Neural progenitor cell (in vitro differentiated cells): ENCODE results near the gene KRTAP17-1. TPM values are rescaled to one million over a fixed set of nuclear protein-coding genes. Genes with fewer than 3 reads are reported as not detected.

ENCODE experiments used
- DNase-seq: peaks from one replicate; pipeline ENCODE4 v3.0.0-alpha.2; 2016; ENCODE audit warnings: low spot score
- H2AFZ ChIP-seq: fragments of 200-600 bp; sonication (generic); replicated peaks from 2 replicates; pipeline ENCODE4 v1.6.1; 2016; ENCODE audit warnings: antibody characterized with exemption
- H3F3A ChIP-seq: fragments of 200-600 bp; sonication (generic); 2 replicates; pipeline ENCODE4 v1.6.1; 2016; ENCODE audit warnings: antibody characterized with exemption, low read depth
- H3K27ac ChIP-seq: fragments of 200-600 bp; sonication (generic); 2 replicates; pipeline ENCODE4 v1.5.1; 2016; ENCODE audit warnings: mild to moderate bottlenecking
- H3K27me3 ChIP-seq: fragments of 200-600 bp; sonication (generic); 2 replicates; pipeline ENCODE4 v1.6.1; 2016; ENCODE audit warnings: mild to moderate bottlenecking, moderate library complexity
- H3K36me3 ChIP-seq: fragments of 200-600 bp; sonication (generic); 2 replicates; pipeline ENCODE4 v1.5.1; 2016
- H3K4me1 ChIP-seq: fragments of 200-600 bp; sonication (generic); 2 replicates; pipeline ENCODE4 v1.6.1; 2016; ENCODE audit warnings: mixed run types
- H3K4me2 ChIP-seq: fragments of 200-600 bp; sonication (generic); 2 replicates; pipeline ENCODE4 v1.6.1; 2016
- H3K4me3 ChIP-seq: fragments of 200-600 bp; sonication (generic); 2 replicates; pipeline ENCODE4 v1.5.1; 2016
- H3K79me2 ChIP-seq: fragments of 200-600 bp; sonication (generic); 2 replicates; pipeline ENCODE4 v1.6.1; 2016; ENCODE audit warnings: low read depth
- H3K9ac ChIP-seq: fragments of 200-600 bp; sonication (generic); 2 replicates; pipeline ENCODE4 v1.6.1; 2016
- H3K9me3 ChIP-seq: fragments of 200-600 bp; sonication (generic); 2 replicates; pipeline ENCODE4 v1.5.1; 2016; ENCODE audit warnings: low read depth
- H4K20me1 ChIP-seq: fragments of 200-600 bp; sonication (generic); 2 replicates; pipeline ENCODE4 v1.6.1; 2016; ENCODE audit warnings: low read depth
- H3K27ac Mint-ChIP-seq: 3 replicates; pipeline ENCODE4 v1.8.0; 2021; ENCODE audit warnings: mixed read lengths
- H3K27me3 Mint-ChIP-seq: 2 replicates; pipeline ENCODE4 v1.8.0; 2022; ENCODE audit warnings: low read depth, mild to moderate bottlenecking, inconsistent platforms, moderate library complexity, mixed read lengths; ENCODE audit not compliant: insufficient read depth
- H3K36me3 Mint-ChIP-seq: 3 replicates; pipeline ENCODE4 v1.8.0; 2021; ENCODE audit warnings: mixed read lengths
- H3K4me1 Mint-ChIP-seq: 3 replicates; pipeline ENCODE4 v1.8.0; 2021; ENCODE audit warnings: mixed read lengths
- H3K4me3 Mint-ChIP-seq: 3 replicates; pipeline ENCODE4 v1.8.0; 2021; ENCODE audit warnings: mild to moderate bottlenecking, moderate library complexity, mixed read lengths
- H3K9me3 Mint-ChIP-seq: 3 replicates; pipeline ENCODE4 v1.8.0; 2020; ENCODE audit warnings: mixed read lengths
- EZH2 ChIP-seq: fragments of 200-600 bp; sonication (generic); IDR thresholded peaks from 2 replicates; pipeline ENCODE4 v1.6.1; 2017; ENCODE audit warnings: antibody characterized with exemption, mild to moderate bottlenecking, moderate library complexity
- EZH2phosphoT487 ChIP-seq: fragments of 200-600 bp; sonication (generic); IDR thresholded peaks from 2 replicates; pipeline ENCODE4 v1.6.1; 2017; ENCODE audit warnings: antibody characterized with exemption
- total RNA-seq: library from RNA; depleted of rRNA; stranded (reverse); fragments of >200 nt; gene quantifications from 2 replicates; pipeline ENCODE4 v1.2.3, GENCODE V29; 2015; ENCODE audit warnings: low replicate concordance
- TF ChIP-seq, protein P1 (sequence below): fragments of 200-600 bp; sonication (generic); IDR thresholded peaks from 2 replicates; pipeline ENCODE4 v1.5.1; 2017; ENCODE audit warnings: antibody characterized with exemption, mild to moderate bottlenecking

KRTAP17-1 gene
- total RNA-seq, 1 donor from 2014 or later = not detected

- no peak overlapping the region for H3K9ac ChIP-seq
These were observed 23.5 kb upstream of the KRTAP17-1 start for GRCh38 chr17:41338961-41339485.

DNA sequence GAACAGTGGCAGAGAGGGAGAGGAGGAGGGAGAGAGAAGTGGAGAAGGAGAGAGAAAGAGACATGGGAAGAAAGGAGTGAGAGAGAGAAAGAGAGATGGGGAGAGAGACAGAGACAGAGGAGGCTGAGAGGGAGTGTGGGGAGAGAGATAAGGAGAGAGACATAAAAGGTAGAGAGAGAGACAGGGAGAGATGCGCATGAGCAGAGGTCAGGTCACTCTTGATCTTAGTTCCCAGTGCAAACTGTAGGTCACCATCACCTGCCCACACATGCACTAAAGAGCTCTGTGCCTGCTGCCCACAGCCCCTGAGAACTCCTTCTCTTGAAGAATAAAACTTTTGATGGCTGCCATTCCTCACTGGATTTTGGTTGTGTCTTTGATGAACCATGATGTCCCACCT, 20.2 kb upstream of the KRTAP17-1 start:
- Histone ChIP-seq H3K9me3 (no peaks in the 10 kb centered on the region), H4K20me1 (no peaks in the 10 kb centered on the region), H3K36me3 (no peaks in the 10 kb centered on the region), H3K4me1 (no peaks in the 10 kb centered on the region), H3K27me3 (no peaks in the 10 kb centered on the region), H3K4me3 (no peak overlapping the region), H3K9ac (no peak overlapping the region), H3K4me2 (no peak overlapping the region), H3K27ac (no peak overlapping the region), H3K79me2 (no peaks in the 10 kb centered on the region), H3F3A (no peaks in the 10 kb centered on the region), H2AFZ (no peak overlapping the region)
- Mint-ChIP-seq H3K9me3 (no peaks in the 10 kb centered on the region), H3K27me3 (peaks cover 4% of the 10 kb centered on the region), H3K4me1 (peaks cover 12% of the 10 kb centered on the region), H3K27ac (no peak overlapping the region), H3K36me3 (no peaks in the 10 kb centered on the region), H3K4me3 (no peak overlapping the region)
- TF ChIP-seq EZH2 (no peak), EZH2phosphoT487 (no peak)
- TF ChIP-seq, protein P1, sequence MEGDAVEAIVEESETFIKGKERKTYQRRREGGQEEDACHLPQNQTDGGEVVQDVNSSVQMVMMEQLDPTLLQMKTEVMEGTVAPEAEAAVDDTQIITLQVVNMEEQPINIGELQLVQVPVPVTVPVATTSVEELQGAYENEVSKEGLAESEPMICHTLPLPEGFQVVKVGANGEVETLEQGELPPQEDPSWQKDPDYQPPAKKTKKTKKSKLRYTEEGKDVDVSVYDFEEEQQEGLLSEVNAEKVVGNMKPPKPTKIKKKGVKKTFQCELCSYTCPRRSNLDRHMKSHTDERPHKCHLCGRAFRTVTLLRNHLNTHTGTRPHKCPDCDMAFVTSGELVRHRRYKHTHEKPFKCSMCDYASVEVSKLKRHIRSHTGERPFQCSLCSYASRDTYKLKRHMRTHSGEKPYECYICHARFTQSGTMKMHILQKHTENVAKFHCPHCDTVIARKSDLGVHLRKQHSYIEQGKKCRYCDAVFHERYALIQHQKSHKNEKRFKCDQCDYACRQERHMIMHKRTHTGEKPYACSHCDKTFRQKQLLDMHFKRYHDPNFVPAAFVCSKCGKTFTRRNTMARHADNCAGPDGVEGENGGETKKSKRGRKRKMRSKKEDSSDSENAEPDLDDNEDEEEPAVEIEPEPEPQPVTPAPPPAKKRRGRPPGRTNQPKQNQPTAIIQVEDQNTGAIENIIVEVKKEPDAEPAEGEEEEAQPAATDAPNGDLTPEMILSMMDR = no peak
- DNase-seq = no peak

More at GRCh38 chr17:41338961-41339485, 23.5 kb upstream of the KRTAP17-1 start:
- no peak overlapping the region for H3K4me2 ChIP-seq
- H3K4me3 ChIP-seq = no peak overlapping the region
- Mint-ChIP-seq H3K4me1 (peaks cover 10% of the 10 kb centered on the region), H3K27ac (no peak overlapping the region), H3K36me3 (no peaks in the 10 kb centered on the region), H3K4me3 (no peak overlapping the region), H3K9me3 (peaks cover 9% of the 10 kb centered on the region), H3K27me3 (peaks cover 2% of the 10 kb centered on the region)
- no peaks in the 10 kb centered on the region for H3K27me3 ChIP-seq
- no peaks in the 10 kb centered on the region for H4K20me1 ChIP-seq
- no peak overlapping the region for H2AFZ ChIP-seq
- H3K79me2 ChIP-seq = no peaks in the 10 kb centered on the region
- H3K9me3 ChIP-seq = peaks cover 2% of the 10 kb centered on the region
- no peaks in the 10 kb centered on the region for H3K4me1 ChIP-seq
- no peak overlapping the region for H3K27ac ChIP-seq
- TF ChIP-seq EZH2 (no peak), EZH2phosphoT487 (no peak)
- TF ChIP-seq, protein P1 = no peak
- no peak for DNase-seq
- H3K36me3 ChIP-seq = no peaks in the 10 kb centered on the region
- no peaks in the 10 kb centered on the region for H3F3A ChIP-seq

DNA sequence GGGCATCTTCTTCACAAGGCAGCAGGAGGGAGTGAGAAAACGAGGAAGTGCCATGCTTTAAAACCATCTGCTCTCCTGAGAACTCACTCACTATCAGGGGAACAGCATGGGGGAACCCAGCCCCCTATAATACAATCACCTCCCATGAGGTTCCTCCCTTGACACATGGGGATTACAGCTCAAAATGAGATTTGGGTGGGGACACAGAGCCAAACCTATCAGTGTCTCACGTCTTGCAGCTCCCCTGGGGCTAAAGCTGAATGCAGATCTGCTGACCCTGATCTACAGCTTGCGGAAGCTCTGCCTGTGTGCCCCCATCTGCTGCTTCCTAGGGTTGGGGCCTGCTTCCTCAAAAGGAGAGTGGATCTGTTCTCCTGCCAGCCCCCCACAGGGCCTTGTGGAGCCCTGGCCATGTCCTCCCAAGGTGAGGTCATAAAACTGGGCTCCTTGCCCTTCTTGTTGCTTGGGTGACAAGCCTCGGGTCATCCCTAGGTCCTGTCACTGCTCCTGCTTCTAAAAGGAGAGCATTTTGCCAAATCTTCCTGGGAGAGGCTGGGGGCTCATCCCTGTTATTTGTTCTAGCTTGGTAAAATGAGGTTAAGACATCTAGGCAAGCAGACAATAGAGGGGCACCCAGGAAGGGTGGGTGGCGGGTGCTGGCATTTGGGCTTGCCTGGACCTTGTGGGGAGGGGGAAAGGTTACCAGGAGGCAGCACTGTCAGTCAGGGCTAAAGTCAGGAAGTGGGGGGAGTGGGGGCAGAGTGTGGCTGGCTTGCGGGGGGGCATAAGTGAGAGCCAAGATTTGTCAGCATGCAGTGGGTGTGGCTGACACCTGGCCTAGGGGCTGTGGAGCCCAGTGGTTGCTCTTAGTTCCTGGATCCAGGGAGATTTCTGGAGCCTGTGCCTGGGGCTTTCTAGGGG, 19.1 kb upstream of the KRTAP17-1 start:
- H3K4me1 Mint-ChIP-seq = peaks cover 6% of the 10 kb centered on the region
- no peak overlapping the region for H3K27ac Mint-ChIP-seq

More for the DNA sequence above, 19.1 kb upstream of the KRTAP17-1 start:
- H3K36me3 Mint-ChIP-seq = no peaks in the 10 kb centered on the region
- no peaks in the 10 kb centered on the region for H3K27me3 ChIP-seq
- no peak for DNase-seq
- no peaks in the 10 kb centered on the region for H3K9me3 Mint-ChIP-seq
- no peak overlapping the region for H2AFZ ChIP-seq
- H3K4me3 ChIP-seq = no peak overlapping the region
- H3K4me1 ChIP-seq = no peaks in the 10 kb centered on the region
- no peaks in the 10 kb centered on the region for H3F3A ChIP-seq
- H3K9ac ChIP-seq = no peak overlapping the region
- no peak overlapping the region for H3K4me2 ChIP-seq
- H3K27ac ChIP-seq = no peak overlapping the region
- peaks cover 4% of the 10 kb centered on the region for H3K27me3 Mint-ChIP-seq
- H3K4me3 Mint-ChIP-seq = no peak overlapping the region
- H3K79me2 ChIP-seq = no peaks in the 10 kb centered on the region
- no peaks in the 10 kb centered on the region for H4K20me1 ChIP-seq
- H3K36me3 ChIP-seq = no peaks in the 10 kb centered on the region
- H3K9me3 ChIP-seq = no peaks in the 10 kb centered on the region
- TF ChIP-seq, protein P1 = no peak
- TF ChIP-seq EZH2phosphoT487 (no peak), EZH2 (no peak)
